ENCODE data around the gene LTB.

LTB gene

GRCh38 chr6:31582230-31582643, at the start of gene LTB:
LTB (minus strand) TSS chr6:31582424; CDS start chr6:31582417, 7 bp downstream.
- no peak for DNase-seq

GRCh38 chr6:31631681-31632278, 49.6 kb upstream of the LTB start:
- DNase-seq, result no peak

DNA sequence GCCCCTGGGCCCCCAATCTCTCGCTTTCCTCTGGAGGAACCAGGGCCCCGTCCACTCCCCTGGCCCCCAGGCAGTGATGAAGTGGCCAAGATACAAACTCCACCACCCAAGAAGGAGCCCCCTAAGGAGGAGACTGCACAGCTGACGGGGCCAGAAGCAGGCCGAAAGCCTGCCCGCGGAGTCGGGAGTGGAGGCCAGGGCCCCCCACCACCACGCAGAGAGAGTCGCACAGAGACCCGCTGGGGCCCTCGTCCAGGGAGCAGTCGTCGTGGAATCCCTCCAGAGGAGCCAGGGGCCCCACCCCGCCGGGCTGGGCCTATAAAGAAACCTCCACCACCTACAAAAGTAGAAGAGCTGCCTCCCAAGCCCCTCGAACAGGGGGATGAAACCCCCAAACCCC, 49.0 kb upstream of the LTB start:
- no peak for DNase-seq

DNA sequence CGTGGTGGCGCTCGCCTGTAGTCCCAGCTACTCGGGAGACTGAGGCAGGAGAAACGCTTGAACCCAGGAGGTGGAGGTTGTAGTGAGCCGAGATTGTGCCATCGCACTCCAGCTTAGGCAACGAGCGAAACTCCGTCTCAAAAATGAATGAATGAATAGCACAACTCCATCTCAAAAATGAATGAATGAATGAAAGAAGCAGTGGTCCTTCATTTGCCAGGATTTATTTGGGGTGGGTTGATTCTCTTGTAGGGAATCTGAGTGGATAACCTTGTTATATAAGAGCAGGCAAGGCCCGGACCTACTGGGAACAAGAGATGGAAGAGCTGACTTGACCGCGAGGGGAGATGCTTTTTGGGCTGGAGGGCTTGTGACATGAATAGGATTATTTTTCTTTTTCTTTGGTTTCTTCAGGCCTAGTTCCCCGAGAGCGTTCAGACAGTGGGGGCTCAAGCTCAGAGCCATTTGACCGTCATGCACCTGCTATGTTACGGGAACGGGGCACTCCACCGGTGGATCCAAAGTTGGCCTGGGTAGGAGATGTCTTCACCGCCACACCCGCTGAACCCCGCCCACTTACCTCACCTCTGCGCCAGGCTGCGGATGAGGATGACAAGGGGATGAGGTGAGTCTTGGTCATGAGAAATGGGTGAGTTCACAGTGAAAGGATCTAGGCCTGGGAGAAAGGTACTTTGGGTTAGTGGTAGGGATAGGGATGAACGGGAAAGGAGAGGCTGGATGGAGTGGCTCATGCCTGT, 48.1 kb upstream of the LTB start:
- DNase-seq, result no peak

DNA sequence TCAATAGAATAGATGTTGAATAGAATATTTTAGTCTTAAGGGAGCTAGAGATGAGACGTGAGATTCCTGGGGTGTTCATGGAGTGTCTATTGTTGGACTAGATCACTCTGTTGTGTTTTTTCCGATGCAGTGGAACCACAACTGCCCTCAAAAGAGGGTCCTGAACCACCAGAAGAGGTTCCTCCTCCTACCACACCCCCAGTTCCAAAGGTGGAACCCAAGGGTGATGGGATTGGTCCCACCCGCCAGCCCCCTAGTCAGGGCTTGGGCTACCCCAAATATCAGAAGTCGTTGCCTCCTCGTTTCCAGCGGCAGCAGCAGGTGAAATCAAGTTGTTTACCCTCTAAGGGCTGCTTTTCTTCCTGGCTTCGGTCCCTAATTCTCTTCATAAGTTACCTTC, 46.8 kb upstream of the LTB start:
- no peak for DNase-seq

GRCh38 chr6:31627690-31628287, 45.6 kb upstream of the LTB start:
- no peak for DNase-seq

GRCh38 chr6:31626952-31627351, 44.7 kb upstream of the LTB start:
- DNase-seq, result no peak

DNA sequence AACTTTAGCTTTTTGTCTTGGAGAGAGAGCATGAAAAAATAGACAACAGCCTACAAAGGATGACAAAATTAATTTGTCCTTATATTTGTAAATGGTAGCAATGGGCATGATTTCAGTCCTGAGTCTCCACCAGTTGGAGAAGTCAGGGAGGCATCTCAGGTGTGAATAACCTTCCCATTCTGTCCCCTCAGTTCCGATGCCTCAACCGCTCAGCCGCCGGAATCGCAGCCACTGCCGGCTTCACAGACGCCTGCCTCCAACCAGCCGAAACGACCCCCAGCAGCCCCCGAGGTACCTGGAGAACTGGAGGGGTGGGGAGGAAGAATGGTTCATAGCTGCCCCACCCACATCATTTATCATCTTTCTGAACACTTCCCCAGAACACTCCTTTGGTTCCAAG, 41.8 kb upstream of the LTB start:
- DNase-seq, result no peak

GRCh38 chr6:31622684-31623091, 40.5 kb upstream of the LTB start:
- no peak for DNase-seq

- DNase-seq, result no peak
These were observed 39.8 kb upstream of the LTB start for GRCh38 chr6:31621991-31622390.

DNA sequence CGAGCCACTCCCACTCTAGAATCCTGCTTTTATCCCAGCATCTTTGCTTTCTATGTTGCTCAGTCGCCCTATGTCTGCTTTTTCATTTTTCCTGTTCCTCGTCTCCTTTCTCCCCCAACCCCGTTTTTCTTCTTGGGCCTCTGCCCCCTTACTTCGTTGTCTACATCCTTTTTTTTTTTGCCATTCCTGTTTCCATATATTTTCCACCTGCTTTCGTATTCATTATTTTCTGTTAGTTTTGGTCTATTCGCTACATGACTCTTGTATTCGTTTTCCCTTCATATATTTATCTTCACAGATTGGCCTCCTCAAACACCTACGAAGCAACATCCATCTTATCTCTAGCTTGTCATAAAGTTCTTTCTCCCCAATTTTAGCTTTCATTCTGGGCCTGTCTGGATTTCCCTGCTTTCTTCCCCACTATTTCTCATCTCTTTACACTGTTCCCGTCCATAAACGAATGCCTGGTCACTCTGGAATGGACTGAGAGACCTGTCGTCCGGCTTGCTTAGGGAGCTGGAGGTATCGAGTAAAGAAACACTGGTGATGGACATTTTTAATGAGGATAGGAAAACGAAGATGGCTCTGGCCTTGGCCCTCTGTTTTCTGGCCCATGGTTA, 39.2 kb upstream of the LTB start:
- DNase-seq, result no peak

DNA sequence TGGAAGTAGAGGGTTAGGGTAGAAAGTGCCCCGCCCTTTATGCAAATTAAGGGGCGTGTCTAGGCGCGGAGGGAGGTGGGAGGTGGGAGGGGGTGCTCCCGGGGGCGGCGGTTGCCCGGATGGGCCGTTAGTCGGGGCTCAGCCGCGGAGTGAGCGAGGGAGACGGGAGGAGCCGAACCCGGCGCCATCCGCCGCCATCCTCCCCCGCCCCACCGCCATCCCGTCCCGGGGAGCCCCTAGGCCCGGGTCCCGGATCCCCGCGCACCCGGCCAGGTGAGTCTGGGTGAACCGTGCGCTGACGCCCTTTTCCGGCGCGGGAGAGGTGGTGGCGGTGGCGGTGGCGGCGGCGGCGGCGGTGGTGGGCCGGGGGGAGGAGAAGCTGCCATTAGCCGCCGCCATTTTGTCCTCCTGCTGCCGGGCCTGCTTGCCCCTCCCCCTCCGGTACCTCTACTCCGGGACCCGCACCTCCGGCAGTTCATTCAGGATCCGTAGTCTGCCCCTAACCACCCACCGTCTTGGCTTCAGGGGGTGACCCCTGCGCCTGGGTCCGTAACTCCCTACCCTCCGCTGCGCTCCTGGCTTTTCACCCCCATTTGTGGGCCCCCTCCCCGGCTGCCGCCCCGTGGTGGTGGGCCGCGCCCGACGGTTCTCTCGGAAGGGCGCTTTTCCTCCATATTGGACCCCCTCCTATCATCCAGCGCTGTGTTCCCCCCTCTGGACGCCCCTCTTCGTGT, 38.5 kb upstream of the LTB start, which contains the start of gene PRRC2A:
TSS of gene PRRC2A (plus strand) at position 130 of the 734 bp plus-strand sequence. CDS start 2,075 bp downstream, outside the sequence.
- peak; percentile 43 for DNase-seq

DNA sequence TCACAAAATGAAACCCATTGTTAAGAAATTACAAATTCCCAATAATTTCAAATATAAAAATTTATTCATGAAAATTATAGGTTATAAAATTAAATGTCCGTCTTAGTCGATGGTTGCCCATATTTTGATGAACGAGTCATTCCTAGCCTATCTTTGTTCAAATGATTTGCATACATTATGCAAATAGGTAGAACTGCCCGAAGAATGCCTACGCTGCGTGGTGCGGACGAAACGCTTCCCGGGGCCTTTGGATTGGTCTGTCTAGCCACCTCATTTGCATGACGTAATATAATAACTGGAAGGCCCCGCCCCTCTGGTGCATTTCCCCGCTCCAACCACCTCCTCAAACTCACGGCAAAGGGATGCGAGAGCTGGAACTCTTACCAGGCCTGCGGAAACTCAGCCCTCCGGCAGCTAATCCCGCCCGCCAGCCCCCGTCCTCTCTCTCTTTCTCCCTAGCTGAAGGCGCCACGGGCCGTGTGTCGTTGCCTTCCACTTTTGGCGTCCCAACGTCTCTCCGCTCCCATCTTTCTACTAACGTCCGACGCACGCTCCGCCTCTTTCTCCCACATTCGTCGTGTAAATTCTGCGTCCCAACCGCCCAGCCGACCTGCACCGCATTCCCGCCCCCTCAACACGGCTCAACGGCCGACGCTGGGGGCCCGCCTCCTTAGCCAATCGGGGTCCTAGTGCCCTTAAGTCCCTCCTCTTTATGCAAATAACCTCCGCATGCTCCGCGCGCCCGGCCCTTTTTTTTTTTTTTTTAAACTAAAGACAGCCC, 37.8 kb upstream of the LTB start:
- peak; percentile 96 for DNase-seq

DNA sequence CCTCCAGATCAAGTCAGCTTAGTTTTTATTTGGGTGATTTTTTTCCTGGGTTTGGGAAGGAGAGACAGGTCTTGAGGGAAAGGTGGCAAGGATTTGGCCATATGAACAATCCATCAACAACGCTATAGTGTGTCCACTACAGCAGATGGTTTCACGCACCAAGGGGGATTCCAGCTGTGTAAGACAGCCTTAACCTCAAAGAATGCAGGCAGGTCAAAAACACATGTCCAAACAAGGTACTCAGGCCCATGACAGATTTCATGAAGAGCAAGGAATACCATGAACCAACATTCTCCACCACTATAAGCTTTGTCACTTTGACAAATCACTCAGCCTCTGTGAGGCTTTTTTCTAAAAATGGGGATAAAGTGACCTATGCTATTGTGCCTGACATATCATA, 34.8 kb upstream of the LTB start:
- no peak for DNase-seq

DNA sequence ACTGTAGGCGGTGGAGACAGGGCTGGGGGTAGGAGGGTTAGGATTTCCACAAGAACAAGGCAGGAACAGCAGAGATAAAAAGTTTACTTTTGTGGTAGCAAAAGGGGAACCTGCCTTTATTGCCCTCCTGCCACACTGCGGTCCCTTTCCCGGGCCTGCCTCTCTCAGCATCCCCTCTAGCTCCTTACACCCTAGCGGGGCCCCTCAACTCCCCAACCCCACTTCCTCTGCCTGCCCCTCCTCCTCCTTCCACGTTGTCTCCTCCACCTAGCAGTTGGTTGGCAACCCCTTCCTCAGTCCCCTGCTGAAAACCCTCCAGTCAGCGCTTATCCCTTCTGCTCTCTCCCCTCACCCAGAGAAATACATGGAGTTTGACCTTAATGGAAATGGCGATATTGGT, 33.5 kb upstream of the LTB start:
- no peak for DNase-seq

DNA sequence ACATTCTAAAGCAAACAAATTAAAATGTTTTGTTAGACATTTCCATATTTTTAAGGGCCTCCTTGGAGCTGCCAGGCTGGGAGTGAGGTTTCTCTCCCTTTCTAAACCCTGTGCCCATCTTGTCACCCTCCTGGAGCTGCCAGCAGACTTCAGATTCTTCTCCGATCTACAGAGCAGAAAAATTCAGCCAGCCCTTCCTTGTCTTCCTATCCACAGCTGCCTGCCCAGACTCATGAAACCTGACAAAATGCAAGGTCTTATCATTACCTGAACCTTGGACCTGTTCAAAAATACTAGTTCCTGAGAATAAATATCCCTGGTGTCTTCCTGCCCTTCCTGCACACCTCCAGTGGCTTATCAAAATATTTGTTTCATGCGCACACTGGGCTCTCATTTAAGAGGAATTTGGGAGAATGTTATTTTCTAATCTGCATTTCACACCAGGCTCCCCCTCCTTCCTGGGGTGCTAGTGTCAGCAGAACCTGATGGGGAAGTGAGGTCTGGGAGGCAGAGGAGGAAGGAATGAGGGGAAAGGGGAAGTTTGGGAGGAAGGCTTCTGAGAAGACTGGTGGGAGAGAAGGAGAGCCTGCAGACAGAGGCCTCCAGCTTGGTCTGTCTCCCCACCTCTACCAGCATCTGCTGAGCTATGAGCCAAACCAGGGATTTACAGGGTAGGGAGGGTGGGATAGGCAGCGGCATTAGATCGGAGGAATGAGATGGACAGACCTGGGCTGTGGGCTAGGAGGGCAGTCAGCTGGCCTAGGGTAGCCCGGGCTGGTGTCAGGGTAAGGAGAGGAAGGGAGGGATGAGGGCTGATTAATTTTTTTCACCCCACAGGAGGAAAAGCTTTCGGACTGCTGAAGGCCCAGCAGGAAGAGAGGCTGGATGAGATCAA, 32.7 kb upstream of the LTB start, which contains the start of gene AIF1:
TSS of gene AIF1 (plus strand) at position 551 of the 895 bp plus-strand sequence. CDS start at position 647, 96 bp downstream.
- DNase-seq, result no peak

GRCh38 chr6:31614075-31614619, 31.9 kb upstream of the LTB start:
- DNase-seq, result no peak

DNA sequence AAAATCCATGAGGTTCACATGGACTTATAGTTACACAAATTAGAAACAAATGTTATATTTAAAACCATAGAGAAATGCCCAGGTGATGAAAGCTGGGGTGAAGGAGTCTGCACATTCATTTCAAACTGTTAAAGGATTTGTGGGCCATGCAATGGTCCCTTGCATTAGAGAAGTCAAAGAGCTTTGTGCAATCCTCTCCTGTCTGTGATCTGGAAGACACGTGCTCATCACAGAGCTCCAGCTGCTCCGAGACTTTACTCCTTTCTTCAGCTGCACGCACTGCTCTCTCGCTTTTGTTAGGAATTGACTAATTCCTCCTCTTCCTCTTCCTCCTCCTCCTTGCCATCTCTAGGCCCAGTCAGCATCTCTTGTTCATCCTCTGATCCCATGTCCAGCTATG, 28.7 kb upstream of the LTB start:
- DNase-seq, result no peak

GRCh38 chr6:31609519-31610406, 27.5 kb upstream of the LTB start:
- no peak for DNase-seq

GRCh38 chr6:31607317-31607716, 25.1 kb upstream of the LTB start:
- DNase-seq, result no peak
